Measurements from ENCODE around the gene SMAD7.

- TF ChIP-seq CTCF (IDR thresholded peaks at IDR 0.05 in 4 of 5, conservative IDR thresholded peaks at IDR 0.05 in 1 of 5) (no peak), POLR2A (IDR thresholded peaks at IDR 0.05) (no peak)
Measured at GRCh38 chr18:48985161-48985560, 34.4 kb upstream of the SMAD7 start.

All from gastrocnemius medialis (tissue), 4 donors.